B cell (primary cell): ENCODE measurements around the gene GRB10. TPM values are rescaled to one million over a fixed set of nuclear protein-coding genes. Genes with fewer than 3 reads are reported as not detected.

Source experiments
- ATAC-seq: fragments of 200-7000 bp; cut with Tn5 transposase; one replicate; pipeline ENCODE4 v1.10.0; 2021; ENCODE audit warnings: low read depth, mild to moderate bottlenecking, moderate number of reproducible peaks, moderate library complexity
- CTCF ChIA-PET: fragments of 350-600 bp; sonication (Branson Sonifier 250); formaldehyde crosslinking; loops from one replicate; lab custom pipeline; 2021; ENCODE audit warnings: antibody characterized with exemption, inconsistent platforms; lab: Charles Lee
- POLR2A ChIA-PET: fragments of 350-600 bp; sonication (Branson Sonifier 250); formaldehyde crosslinking; loops from one replicate; lab custom pipeline; 2021; ENCODE audit warnings: antibody characterized with exemption; lab: Charles Lee
- DNase-seq: peaks from one replicate; pipeline ENCODE4 v3.0.0; 2013
- H2AFZ ChIP-seq: 2 replicates; pipeline ENCODE4 v1.6.1; 2012; ENCODE audit warnings: mild to moderate bottlenecking, low read depth, low read length; ENCODE audit not compliant: insufficient read depth, poor library complexity, severe bottlenecking
- H3K27ac ChIP-seq, 2 donors: 1 replicate in 1 of 2; 2 replicates in 1 of 2; pipeline ENCODE4 v1.5.1; 2012 to 2013; ENCODE audit warnings: low read length in 2 of 2, mild to moderate bottlenecking in 2 of 2, moderate library complexity in 1 of 2
- H3K27me3 ChIP-seq, 4 experiments: fragments of 200-600 bp in 1 of 4; sonication (generic) in 1 of 4; replicated peaks in 1 of 4; 1 replicate in 2 of 4; 2 replicates in 2 of 4; pipeline versions ENCODE4 v1.6.1 to v1.7.0; 2013 to 2016; ENCODE audit warnings: low read length in 3 of 4, mild to moderate bottlenecking in 2 of 4, mixed read lengths in 1 of 4, moderate library complexity in 1 of 4; ENCODE audit not compliant: insufficient read depth in 4 of 4, control insufficient read depth in 3 of 4; ENCODE audit errors: control extremely low read depth in 1 of 4
- H3K36me3 ChIP-seq, 2 experiments: replicated peaks in 1 of 2; 1 replicate in 1 of 2; 2 replicates in 1 of 2; pipeline versions ENCODE4 v1.6.1 to v1.7.1; 2013; ENCODE audit warnings: low read length in 1 of 2; ENCODE audit not compliant: insufficient read depth in 2 of 2, control insufficient read depth in 1 of 2; ENCODE audit errors: control extremely low read depth in 1 of 2, extremely low read depth in 1 of 2
- H3K4me1 ChIP-seq, 2 donors: fragments of 200-600 bp in 1 of 2; sonication (generic) in 1 of 2; 1 replicate in 1 of 2; 2 replicates in 1 of 2; pipeline versions ENCODE4 v1.5.1 to v1.6.1; 2013 to 2017; ENCODE audit warnings: low read length in 2 of 2; ENCODE audit not compliant: control insufficient read depth in 2 of 2, insufficient read depth in 2 of 2
- H3K4me2 ChIP-seq: replicated peaks from 2 replicates; pipeline ENCODE3; 2012; ENCODE audit warnings: mild to moderate bottlenecking, low read depth, low read length; ENCODE audit not compliant: poor library complexity, severe bottlenecking
- H3K4me3 ChIP-seq, 5 experiments: fragments of 200-600 bp in 1 of 5; sonication (generic) in 1 of 5; 1 replicate in 3 of 5; 2 replicates in 2 of 5; pipeline versions ENCODE4 v1.5.1 to v1.7.0; 2011 to 2016; ENCODE audit warnings: low read length in 4 of 5, mild to moderate bottlenecking in 4 of 5, low read depth in 2 of 5, control low read depth in 1 of 5, moderate library complexity in 1 of 5; ENCODE audit not compliant: insufficient read depth in 1 of 5; ENCODE audit errors: control extremely low read depth in 1 of 5, extremely low read depth in 1 of 5
- H3K79me2 ChIP-seq: fragments of 200-600 bp; sonication (generic); one replicate; pipeline ENCODE4 v1.6.0; 2016; ENCODE audit warnings: low read length; ENCODE audit not compliant: control insufficient read depth, insufficient read depth
- H3K9ac ChIP-seq: fragments of 200-600 bp; sonication (generic); 2 replicates; pipeline ENCODE4 v1.6.1; 2017; ENCODE audit warnings: mild to moderate bottlenecking, low read length, moderate library complexity
- H3K9me3 ChIP-seq, 3 donors: one replicate each; pipeline versions ENCODE4 v1.6.1 to v1.7.1; 2013; ENCODE audit warnings: low read length in 2 of 3; ENCODE audit not compliant: control insufficient read depth in 2 of 3, insufficient read depth in 1 of 3; ENCODE audit errors: control extremely low read depth in 1 of 3
- H4K20me1 ChIP-seq: 2 replicates; pipeline ENCODE4 v1.6.0; 2012; ENCODE audit warnings: mild to moderate bottlenecking, low read length; ENCODE audit not compliant: insufficient read depth, control insufficient read depth, poor library complexity, severe bottlenecking
- H3K27ac Mint-ChIP-seq: one replicate; pipeline ENCODE4 v1.8.0; 2021; ENCODE audit warnings: mixed read lengths
- H3K27me3 Mint-ChIP-seq: one replicate; pipeline ENCODE4 v1.8.0; 2021; ENCODE audit warnings: mixed read lengths
- H3K4me1 Mint-ChIP-seq: one replicate; pipeline ENCODE4 v1.8.0; 2021; ENCODE audit warnings: mixed read lengths
- H3K4me3 Mint-ChIP-seq: one replicate; pipeline ENCODE4 v1.8.0; 2021; ENCODE audit warnings: mixed read lengths
- H3K9me3 Mint-ChIP-seq: one replicate; pipeline ENCODE4 v1.8.0; 2022; ENCODE audit warnings: mixed read lengths; ENCODE audit not compliant: insufficient read depth
- EZH2 ChIP-seq: IDR thresholded peaks from 2 replicates; pipeline ENCODE4 v1.6.1; 2012; ENCODE audit warnings: borderline replicate concordance, low read depth, mild to moderate bottlenecking, moderate library complexity, low read length; ENCODE audit not compliant: insufficient read depth, poor library complexity, severe bottlenecking
- WGBS: methylation state at CpG from one replicate; pipeline ENCODE4 v1.1.5; 2013; ENCODE audit warnings: missing lambda C conversion rate; ENCODE audit not compliant: insufficient coverage; 5-methylcytosine and 5-hydroxymethylcytosine counted together
- intact Hi-C: fragments of 100-400 bp; cut with micrococcal nuclease; formaldehyde crosslinking; loops from one replicate; pipeline ENCODE4 v1.10.0; 2022
- polyA plus RNA-seq: library from polyadenylated mRNA; depleted of rRNA; stranded (reverse); fragments of >200 nt; gene quantifications from 2 replicates; pipeline ENCODE4 v1.2.3, GENCODE V29; 2012
- total RNA-seq, 2 donors: library from RNA; stranded (reverse); fragments of 120-200 nt in 1 of 2; gene quantifications; 1 replicate in 1 of 2; 2 replicates in 1 of 2; pipeline versions ENCODE4 v1.2.3 to v1.2.4, GENCODE V29; 2013 to 2022
- TF ChIP-seq, protein P1 (sequence below): fragments of 200-600 bp; IDR thresholded peaks from one replicate; pipeline ENCODE4 v1.8.0; 2022; ENCODE audit warnings: antibody characterized with exemption, mild to moderate bottlenecking

GRB10 gene
- total and polyA plus RNA-seq, 2 donors (not counting 1 experiment from before 2014, with no cell fraction given) = 0.04 TPM; not detected in 1

DNA sequence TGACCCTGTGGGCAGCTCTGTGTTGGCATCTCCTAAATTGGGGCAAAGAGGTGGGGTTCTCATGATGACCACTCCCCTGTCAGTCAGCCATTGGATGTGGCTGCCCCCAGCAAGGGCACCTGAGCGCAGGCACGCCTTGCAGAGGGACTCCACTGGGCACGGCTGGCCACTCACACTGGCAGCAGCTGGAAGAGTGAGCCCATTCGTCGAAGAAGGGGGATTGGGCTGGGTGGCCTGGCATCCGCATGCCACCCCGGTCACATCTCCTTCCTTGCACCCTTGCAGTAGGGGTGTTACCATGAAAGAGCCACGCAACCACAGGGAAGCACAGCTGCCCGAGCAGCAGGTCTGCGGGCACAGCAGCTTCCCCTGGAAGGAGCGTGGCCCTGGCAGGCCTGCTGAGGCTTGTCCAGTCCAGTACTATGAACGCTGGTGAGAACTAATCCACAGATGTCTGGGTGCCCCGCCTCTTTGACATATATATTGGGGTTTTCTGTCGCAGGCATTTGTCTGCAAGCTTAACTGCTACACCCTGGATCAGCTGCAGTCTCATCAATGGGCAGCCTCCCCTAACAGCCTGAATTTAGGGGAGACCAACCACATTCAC is 25.7 kb upstream of the GRB10 start:
- ChIA-PET POLR2A (no interaction called here), CTCF (no interaction called here)
- H3K9ac ChIP-seq = no peak overlapping the region
- H3K4me1 ChIP-seq = no peaks in the 10 kb centered on the region
- no peak for ATAC-seq
- H3K27me3 Mint-ChIP-seq = peaks cover 3% of the 10 kb centered on the region
- no peaks in the 10 kb centered on the region for H3K36me3 ChIP-seq
- H3K4me3 ChIP-seq = no peak overlapping the region
- no peak overlapping the region for H3K27ac Mint-ChIP-seq
- no peak for TF ChIP-seq EZH2
- TF ChIP-seq, protein P1, sequence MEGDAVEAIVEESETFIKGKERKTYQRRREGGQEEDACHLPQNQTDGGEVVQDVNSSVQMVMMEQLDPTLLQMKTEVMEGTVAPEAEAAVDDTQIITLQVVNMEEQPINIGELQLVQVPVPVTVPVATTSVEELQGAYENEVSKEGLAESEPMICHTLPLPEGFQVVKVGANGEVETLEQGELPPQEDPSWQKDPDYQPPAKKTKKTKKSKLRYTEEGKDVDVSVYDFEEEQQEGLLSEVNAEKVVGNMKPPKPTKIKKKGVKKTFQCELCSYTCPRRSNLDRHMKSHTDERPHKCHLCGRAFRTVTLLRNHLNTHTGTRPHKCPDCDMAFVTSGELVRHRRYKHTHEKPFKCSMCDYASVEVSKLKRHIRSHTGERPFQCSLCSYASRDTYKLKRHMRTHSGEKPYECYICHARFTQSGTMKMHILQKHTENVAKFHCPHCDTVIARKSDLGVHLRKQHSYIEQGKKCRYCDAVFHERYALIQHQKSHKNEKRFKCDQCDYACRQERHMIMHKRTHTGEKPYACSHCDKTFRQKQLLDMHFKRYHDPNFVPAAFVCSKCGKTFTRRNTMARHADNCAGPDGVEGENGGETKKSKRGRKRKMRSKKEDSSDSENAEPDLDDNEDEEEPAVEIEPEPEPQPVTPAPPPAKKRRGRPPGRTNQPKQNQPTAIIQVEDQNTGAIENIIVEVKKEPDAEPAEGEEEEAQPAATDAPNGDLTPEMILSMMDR = no peak
- H3K27ac ChIP-seq = no peak overlapping the region
- no peaks in the 10 kb centered on the region for H4K20me1 ChIP-seq
- 89% methylated on average over 14 of the region's 14 CpGs for whole genome bisulfite sequencing
- H3K4me3 Mint-ChIP-seq = no peak overlapping the region
- no peak overlapping the region for H2AFZ ChIP-seq
- no peaks in the 10 kb centered on the region for H3K79me2 ChIP-seq
- H3K4me2 ChIP-seq = no peak overlapping the region
- H3K4me1 Mint-ChIP-seq = no peaks in the 10 kb centered on the region
- H3K9me3 Mint-ChIP-seq = no peaks in the 10 kb centered on the region
- intact Hi-C loops = no loop called here
- peaks cover 0 to 5% (median 0%) of the 10 kb centered on the region in 4 experiments for H3K27me3 ChIP-seq
- H3K9me3 ChIP-seq = no peaks in the 10 kb centered on the region
- no peak for DNase-seq

DNA sequence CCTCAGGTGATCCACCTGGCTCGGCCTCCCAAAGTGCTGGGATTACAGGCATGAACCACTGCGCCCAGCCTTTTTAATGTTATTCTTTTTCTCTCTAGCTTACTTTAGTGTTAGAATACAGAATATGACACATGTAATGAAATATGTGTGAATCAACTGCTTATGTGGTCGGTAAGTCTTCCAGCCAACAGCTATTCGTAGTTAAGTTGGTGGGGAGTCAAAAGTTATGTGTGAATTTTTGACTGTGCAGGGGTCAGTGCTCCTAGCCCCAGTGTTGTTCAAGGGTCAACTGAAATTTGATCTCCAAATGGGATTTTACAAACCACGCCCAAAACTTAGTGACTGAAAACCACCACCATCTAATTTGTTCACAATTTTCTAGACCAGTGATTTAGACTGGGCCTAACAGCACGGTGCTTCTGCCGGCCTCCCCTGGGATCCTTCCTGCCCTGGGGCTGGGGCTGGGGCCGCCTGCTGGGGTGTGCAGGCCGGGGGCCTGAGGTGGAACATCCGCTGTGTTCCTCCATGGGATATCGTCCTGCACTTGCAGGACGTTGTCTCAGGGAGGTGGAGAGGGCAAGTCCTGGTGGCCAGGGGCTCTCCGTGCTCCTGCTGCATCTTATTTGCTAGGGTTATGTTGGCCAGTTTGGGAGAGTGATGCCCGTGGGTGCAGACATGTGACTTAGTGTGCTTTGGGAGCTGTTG is 24.5 kb upstream of the GRB10 start:
- H3K4me1 Mint-ChIP-seq = no peaks in the 10 kb centered on the region
- no peak overlapping the region for H3K4me2 ChIP-seq
- H3K9me3 ChIP-seq = no peaks in the 10 kb centered on the region
- DNase-seq (no peak), ATAC-seq (no peak)
- POLR2A ChIA-PET = no interaction called here
- 89% methylated on average over 12 of the region's 14 CpGs for WGBS
- H3K9me3 Mint-ChIP-seq = no peaks in the 10 kb centered on the region
- no peak overlapping the region for H3K27ac ChIP-seq
- no peak for TF ChIP-seq EZH2
- TF ChIP-seq, protein P1 = no peak
- no peak overlapping the region for H3K4me3 ChIP-seq
- no peaks in the 10 kb centered on the region for H3K36me3 ChIP-seq
- H3K4me1 ChIP-seq = no peaks in the 10 kb centered on the region
- no peak overlapping the region for H3K27ac Mint-ChIP-seq
- peaks cover 0 to 3% (median 0%) of the 10 kb centered on the region in 4 experiments for H3K27me3 ChIP-seq
- H3K27me3 Mint-ChIP-seq = peaks cover 3% of the 10 kb centered on the region
- intact Hi-C loops = no loop called here
- H3K4me3 Mint-ChIP-seq = no peak overlapping the region
- no peak overlapping the region for H2AFZ ChIP-seq
- no peaks in the 10 kb centered on the region for H4K20me1 ChIP-seq
- no peak overlapping the region for H3K9ac ChIP-seq
- CTCF ChIA-PET = no interaction called here
- H3K79me2 ChIP-seq = no peaks in the 10 kb centered on the region
